ENCODE data around the gene CLCN5.

The CLCN5 gene

DNA sequence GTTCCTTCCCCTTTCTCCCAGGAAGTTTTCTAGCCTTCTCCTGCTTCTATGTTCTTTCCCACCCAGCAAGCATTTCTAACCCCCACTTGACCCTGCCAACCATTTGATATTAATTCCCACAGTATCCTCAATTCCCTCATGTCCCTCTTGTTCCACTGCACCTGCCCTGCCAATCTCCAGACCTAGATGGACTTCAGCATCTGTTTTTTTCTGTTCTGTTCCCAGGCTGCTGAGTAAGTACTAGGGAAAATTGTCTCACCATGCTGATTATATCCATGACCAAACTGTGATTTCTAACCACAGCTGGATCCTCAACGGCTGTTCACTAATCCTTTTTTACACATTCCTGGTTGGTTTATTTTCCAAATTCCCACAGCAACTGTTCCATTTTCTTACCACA lies 37.7 kb downstream of the CLCN5 start:
- Histone ChIP-seq H3K4me1 (ENCODE audit: control insufficient read depth, insufficient read depth, low read length) (no peaks in the 10 kb centered on the region), H3K4me3 (ENCODE audit: low read depth, low read length) (no peak overlapping the region), H3K27ac (ENCODE audit: extremely low read depth, low read depth, low read length) (no peak overlapping the region), H3K9me3 (ENCODE audit: control insufficient read depth, insufficient read depth, low read depth, low read length) (no peaks in the 10 kb centered on the region), H3K36me3 (ENCODE audit: control insufficient read depth in 2 of 2, insufficient read depth in 1 of 2, low read length in 2 of 2) (no peaks in the 10 kb centered on the region)
- TF ChIP-seq ZNF2 (tag by site-specific recombination; IDR thresholded peaks at IDR 0.05) = no peak
- no peak for TF ChIP-seq RBAK (tag by site-specific recombination; IDR thresholded peaks at IDR 0.05)
- TF ChIP-seq ZNF354C (tag by site-specific recombination; IDR thresholded peaks at IDR 0.05; ENCODE audit: borderline replicate concordance, low read depth) = no peak
- TF ChIP-seq TRIM28 (IDR thresholded peaks at IDR 0.05; ENCODE audit: borderline replicate concordance, low read length) = no peak
- TF ChIP-seq ZSCAN18 (tag by site-specific recombination; IDR thresholded peaks at IDR 0.05) = no peak
- TF ChIP-seq PBX3 (CRISPR knock-in tag; IDR thresholded peaks at IDR 0.05) = no peak
- no peak for TF ChIP-seq ZNF280D (tag by site-specific recombination; IDR thresholded peaks at IDR 0.05)
- TF ChIP-seq, protein P1, sequence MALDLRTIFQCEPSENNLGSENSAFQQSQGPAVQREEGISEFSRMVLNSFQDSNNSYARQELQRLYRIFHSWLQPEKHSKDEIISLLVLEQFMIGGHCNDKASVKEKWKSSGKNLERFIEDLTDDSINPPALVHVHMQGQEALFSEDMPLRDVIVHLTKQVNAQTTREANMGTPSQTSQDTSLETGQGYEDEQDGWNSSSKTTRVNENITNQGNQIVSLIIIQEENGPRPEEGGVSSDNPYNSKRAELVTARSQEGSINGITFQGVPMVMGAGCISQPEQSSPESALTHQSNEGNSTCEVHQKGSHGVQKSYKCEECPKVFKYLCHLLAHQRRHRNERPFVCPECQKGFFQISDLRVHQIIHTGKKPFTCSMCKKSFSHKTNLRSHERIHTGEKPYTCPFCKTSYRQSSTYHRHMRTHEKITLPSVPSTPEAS (tag by site-specific recombination; IDR thresholded peaks at IDR 0.05) = no peak
- no peak for TF ChIP-seq ZNF623 (tag by site-specific recombination; IDR thresholded peaks at IDR 0.05)
- TF ChIP-seq ZNF146 (tag by site-specific recombination; IDR thresholded peaks at IDR 0.05) = no peak
- TF ChIP-seq YY2 (tag by site-specific recombination; IDR thresholded peaks at IDR 0.05) = no peak
- no peak for TF ChIP-seq GLI2 (tag by site-specific recombination; IDR thresholded peaks at IDR 0.05; ENCODE audit: borderline replicate concordance, low read depth)
- TF ChIP-seq ZNF292 (tag by site-specific recombination; IDR thresholded peaks at IDR 0.05; ENCODE audit: borderline replicate concordance, low read depth) = no peak
- no peak for TF ChIP-seq MZF1 (tag by site-specific recombination; IDR thresholded peaks at IDR 0.05; ENCODE audit: borderline replicate concordance)
- TF ChIP-seq, protein P2, sequence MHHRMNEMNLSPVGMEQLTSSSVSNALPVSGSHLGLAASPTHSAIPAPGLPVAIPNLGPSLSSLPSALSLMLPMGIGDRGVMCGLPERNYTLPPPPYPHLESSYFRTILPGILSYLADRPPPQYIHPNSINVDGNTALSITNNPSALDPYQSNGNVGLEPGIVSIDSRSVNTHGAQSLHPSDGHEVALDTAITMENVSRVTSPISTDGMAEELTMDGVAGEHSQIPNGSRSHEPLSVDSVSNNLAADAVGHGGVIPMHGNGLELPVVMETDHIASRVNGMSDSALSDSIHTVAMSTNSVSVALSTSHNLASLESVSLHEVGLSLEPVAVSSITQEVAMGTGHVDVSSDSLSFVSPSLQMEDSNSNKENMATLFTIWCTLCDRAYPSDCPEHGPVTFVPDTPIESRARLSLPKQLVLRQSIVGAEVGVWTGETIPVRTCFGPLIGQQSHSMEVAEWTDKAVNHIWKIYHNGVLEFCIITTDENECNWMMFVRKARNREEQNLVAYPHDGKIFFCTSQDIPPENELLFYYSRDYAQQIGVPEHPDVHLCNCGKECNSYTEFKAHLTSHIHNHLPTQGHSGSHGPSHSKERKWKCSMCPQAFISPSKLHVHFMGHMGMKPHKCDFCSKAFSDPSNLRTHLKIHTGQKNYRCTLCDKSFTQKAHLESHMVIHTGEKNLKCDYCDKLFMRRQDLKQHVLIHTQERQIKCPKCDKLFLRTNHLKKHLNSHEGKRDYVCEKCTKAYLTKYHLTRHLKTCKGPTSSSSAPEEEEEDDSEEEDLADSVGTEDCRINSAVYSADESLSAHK (tag by site-specific recombination; IDR thresholded peaks at IDR 0.05) = no peak
- ChIA-PET POLR2A (no interaction called here), CTCF (interaction anchor here (1.3 kb wide), 1 partner anchor 38 kb away, joined by 3 read pairs; the partner anchor contains the start of gene CLCN5)

DNA sequence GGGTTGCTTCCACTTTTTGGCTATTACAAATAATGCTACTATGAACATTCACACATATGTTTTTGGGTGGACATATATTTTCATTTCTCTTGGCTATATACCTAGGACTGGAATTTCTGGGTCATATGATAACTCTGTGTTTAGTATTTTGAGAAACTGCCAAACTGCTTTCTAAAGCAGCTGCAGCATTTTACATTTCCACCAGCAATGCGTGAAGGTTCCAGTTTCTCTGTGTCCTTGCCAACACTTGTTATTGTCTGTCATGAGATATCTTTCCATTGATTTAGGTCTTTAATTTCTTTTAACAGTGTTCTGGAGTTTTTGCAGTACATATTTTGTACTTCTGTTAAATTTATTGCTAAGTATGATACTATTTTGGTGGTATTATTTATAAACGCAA lies 48.3 kb downstream of the CLCN5 start:
- ChIA-PET CTCF (no interaction called here), POLR2A (no interaction called here)
- H3K9me3 ChIP-seq (ENCODE audit: control insufficient read depth, insufficient read depth, low read depth, low read length) = no peaks in the 10 kb centered on the region
- H3K4me1 ChIP-seq (ENCODE audit: control insufficient read depth, insufficient read depth, low read length) = no peaks in the 10 kb centered on the region
- no peak overlapping the region for H3K4me3 ChIP-seq (ENCODE audit: low read depth, low read length)
- no peaks in the 10 kb centered on the region for H3K36me3 ChIP-seq (ENCODE audit: control insufficient read depth in 2 of 2, insufficient read depth in 1 of 2, low read length in 2 of 2)
- no peak overlapping the region for H3K27ac ChIP-seq (ENCODE audit: extremely low read depth, low read depth, low read length)
- TF ChIP-seq ZFP41 (tag by site-specific recombination; IDR thresholded peaks at IDR 0.05; ENCODE audit: borderline replicate concordance) (no peak), ZNF221 (tag by site-specific recombination; IDR thresholded peaks at IDR 0.05; ENCODE audit: borderline replicate concordance) (no peak), ZNF239 (tag by site-specific recombination; IDR thresholded peaks at IDR 0.05) (no peak), ZNF707 (tag by site-specific recombination; IDR thresholded peaks at IDR 0.05) (no peak), SALL2 (tag by site-specific recombination; IDR thresholded peaks at IDR 0.05; ENCODE audit: borderline replicate concordance) (no peak), ZNF571 (tag by site-specific recombination; IDR thresholded peaks at IDR 0.05) (no peak), MZF1 (tag by site-specific recombination; IDR thresholded peaks at IDR 0.05; ENCODE audit: borderline replicate concordance) (no peak)
- TF ChIP-seq, protein P3, sequence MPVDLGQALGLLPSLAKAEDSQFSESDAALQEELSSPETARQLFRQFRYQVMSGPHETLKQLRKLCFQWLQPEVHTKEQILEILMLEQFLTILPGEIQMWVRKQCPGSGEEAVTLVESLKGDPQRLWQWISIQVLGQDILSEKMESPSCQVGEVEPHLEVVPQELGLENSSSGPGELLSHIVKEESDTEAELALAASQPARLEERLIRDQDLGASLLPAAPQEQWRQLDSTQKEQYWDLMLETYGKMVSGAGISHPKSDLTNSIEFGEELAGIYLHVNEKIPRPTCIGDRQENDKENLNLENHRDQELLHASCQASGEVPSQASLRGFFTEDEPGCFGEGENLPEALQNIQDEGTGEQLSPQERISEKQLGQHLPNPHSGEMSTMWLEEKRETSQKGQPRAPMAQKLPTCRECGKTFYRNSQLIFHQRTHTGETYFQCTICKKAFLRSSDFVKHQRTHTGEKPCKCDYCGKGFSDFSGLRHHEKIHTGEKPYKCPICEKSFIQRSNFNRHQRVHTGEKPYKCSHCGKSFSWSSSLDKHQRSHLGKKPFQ (tag by site-specific recombination; IDR thresholded peaks at IDR 0.05) = no peak
- TF ChIP-seq, protein P4, sequence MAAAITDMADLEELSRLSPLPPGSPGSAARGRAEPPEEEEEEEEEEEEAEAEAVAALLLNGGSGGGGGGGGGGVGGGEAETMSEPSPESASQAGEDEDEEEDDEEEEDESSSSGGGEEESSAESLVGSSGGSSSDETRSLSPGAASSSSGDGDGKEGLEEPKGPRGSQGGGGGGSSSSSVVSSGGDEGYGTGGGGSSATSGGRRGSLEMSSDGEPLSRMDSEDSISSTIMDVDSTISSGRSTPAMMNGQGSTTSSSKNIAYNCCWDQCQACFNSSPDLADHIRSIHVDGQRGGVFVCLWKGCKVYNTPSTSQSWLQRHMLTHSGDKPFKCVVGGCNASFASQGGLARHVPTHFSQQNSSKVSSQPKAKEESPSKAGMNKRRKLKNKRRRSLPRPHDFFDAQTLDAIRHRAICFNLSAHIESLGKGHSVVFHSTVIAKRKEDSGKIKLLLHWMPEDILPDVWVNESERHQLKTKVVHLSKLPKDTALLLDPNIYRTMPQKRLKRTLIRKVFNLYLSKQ (tag by site-specific recombination; IDR thresholded peaks at IDR 0.05; ENCODE audit: borderline replicate concordance) = no peak
